ENCODE measurements around the gene OSR1. TPM values are rescaled to one million over a fixed set of nuclear protein-coding genes. Genes with fewer than 3 reads are reported as not detected.
A peak's percentile ranks its signal among the peaks of the same experiment; 100 is the strongest.

The OSR1 gene
- total RNA-seq, 2 experiments from 2014 or later: not detected

DNA sequence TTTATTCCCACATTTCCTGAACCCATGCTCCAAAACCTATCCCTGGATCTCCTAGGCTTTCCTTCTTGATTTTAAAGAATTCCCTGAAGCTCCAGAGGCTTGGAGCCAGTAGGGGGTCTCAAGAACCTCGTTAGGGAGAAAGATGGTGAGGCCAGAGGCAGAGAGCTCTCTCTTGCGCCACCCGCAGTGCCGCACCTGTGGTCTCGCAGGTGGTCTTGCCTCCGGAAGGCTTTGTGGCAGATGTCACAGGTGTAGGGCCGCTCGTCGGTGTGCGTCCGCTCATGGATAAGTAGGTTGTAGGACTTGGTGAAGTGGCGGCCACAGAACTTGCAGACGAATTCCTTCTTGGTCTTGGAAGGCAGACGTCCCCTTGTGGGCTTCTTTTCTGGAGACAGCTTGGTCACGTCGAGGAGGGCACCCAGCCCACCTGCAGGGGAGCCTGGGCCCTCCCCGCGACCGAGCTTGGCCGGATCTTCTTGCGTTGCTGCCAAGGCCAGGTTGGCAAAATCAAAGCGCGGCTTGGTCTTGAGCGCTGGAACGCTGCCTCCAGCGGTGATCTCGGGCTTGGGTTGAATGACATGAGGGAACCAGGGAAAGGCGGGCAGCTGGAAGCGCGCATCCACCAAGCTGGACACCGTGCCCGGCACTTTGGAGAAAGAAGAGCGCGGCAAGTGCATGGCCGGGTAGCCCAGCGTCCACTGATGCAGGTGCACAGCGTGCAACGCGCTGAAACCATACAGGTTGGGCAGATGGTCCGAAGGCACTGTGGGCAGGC, 5.3 kb downstream of the OSR1 start:
- Histone ChIP-seq H3K27me3 (ENCODE audit: control insufficient read depth in 1 of 2, insufficient read depth in 2 of 2, low read length in 2 of 2) (peaks cover 90 to 98% of the 10 kb centered on the region in 2 experiments), H3K4me1 (ENCODE audit: insufficient read depth, low read length) (peaks cover 60% of the 10 kb centered on the region), H3K9me3 (ENCODE audit: control insufficient read depth in 1 of 2, insufficient read depth in 1 of 2, low read length in 2 of 2) (peaks cover 0 to 56% of the 10 kb centered on the region in 2 experiments), H3K27ac (ENCODE audit: low read depth in 1 of 2, low read length in 2 of 2) (no peak overlapping the region), H3K4me3 (ENCODE audit: low read length) (no peak overlapping the region), H3K36me3 (ENCODE audit: insufficient read depth, low read length) (no peaks in the 10 kb centered on the region)
- ChIA-PET POLR2A (interaction anchor here (7.0 kb wide), 1 partner anchor 6 kb away, joined by 69 read pairs; the partner anchor contains the start of gene OSR1), CTCF (interaction anchor here (0.6 kb wide), 1 partner anchor 9 kb away, joined by 3 read pairs; no protein-coding TSS in a partner anchor)
- DNase-seq: peak in 2 of 14 experiments; percentile 5 to 18
- Mint-ChIP-seq H3K27me3 (peaks cover 95% of the 10 kb centered on the region), H3K27ac (no peak overlapping the region), H3K4me3 (no peak overlapping the region), H3K9me3 (no peaks in the 10 kb centered on the region), H3K4me1 (ENCODE audit: low read depth) (peaks cover 61% of the 10 kb centered on the region), H3K36me3 (ENCODE audit: low read depth) (peaks cover 4% of the 10 kb centered on the region)
- no peak for ATAC-seq (ENCODE audit: poor library complexity)
- intact Hi-C loops (cut with DNase I, micrococcal nuclease): loop anchor here in 1 of 2 experiments (5.0 kb wide), 1 partner anchor 1601 kb away; the partner anchor contains the start of genes GEN1 and SMC6
- TF ChIP-seq, protein P1, sequence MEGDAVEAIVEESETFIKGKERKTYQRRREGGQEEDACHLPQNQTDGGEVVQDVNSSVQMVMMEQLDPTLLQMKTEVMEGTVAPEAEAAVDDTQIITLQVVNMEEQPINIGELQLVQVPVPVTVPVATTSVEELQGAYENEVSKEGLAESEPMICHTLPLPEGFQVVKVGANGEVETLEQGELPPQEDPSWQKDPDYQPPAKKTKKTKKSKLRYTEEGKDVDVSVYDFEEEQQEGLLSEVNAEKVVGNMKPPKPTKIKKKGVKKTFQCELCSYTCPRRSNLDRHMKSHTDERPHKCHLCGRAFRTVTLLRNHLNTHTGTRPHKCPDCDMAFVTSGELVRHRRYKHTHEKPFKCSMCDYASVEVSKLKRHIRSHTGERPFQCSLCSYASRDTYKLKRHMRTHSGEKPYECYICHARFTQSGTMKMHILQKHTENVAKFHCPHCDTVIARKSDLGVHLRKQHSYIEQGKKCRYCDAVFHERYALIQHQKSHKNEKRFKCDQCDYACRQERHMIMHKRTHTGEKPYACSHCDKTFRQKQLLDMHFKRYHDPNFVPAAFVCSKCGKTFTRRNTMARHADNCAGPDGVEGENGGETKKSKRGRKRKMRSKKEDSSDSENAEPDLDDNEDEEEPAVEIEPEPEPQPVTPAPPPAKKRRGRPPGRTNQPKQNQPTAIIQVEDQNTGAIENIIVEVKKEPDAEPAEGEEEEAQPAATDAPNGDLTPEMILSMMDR (IDR thresholded peaks at IDR 0.05): no peak

GRCh38 chr2:19351899-19352697, 6.3 kb downstream of the OSR1 start:
- intact Hi-C loops (cut with DNase I, micrococcal nuclease): loop anchor here in 1 of 2 experiments (5.0 kb wide), 1 partner anchor 1600 kb away; the partner anchor contains the start of genes GEN1 and SMC6
- no peaks in the 10 kb centered on the region for H3K9me3 Mint-ChIP-seq
- ATAC-seq (ENCODE audit: poor library complexity) (no peak), DNase-seq (peak in 3 of 14 experiments; percentile 21 to 35 (median 28))
- no peak overlapping the region for H3K27ac Mint-ChIP-seq
- peaks cover 61% of the 10 kb centered on the region for H3K4me1 Mint-ChIP-seq (ENCODE audit: low read depth)
- TF ChIP-seq, protein P1 (IDR thresholded peaks at IDR 0.05): no peak
- CTCF ChIA-PET: interaction anchor here (2.0 kb wide), 1 partner anchor 10 kb away, joined by 4 read pairs; no protein-coding TSS in a partner anchor
- Histone ChIP-seq H3K27me3 (ENCODE audit: control insufficient read depth in 1 of 2, insufficient read depth in 2 of 2, low read length in 2 of 2) (peaks cover 80 to 88% of the 10 kb centered on the region in 2 experiments), H3K27ac (ENCODE audit: low read depth in 1 of 2, low read length in 2 of 2) (no peak overlapping the region), H3K4me3 (ENCODE audit: low read length) (no peak overlapping the region), H3K9me3 (ENCODE audit: control insufficient read depth in 1 of 2, insufficient read depth in 1 of 2, low read length in 2 of 2) (peaks cover 0 to 49% of the 10 kb centered on the region in 2 experiments), H3K4me1 (ENCODE audit: insufficient read depth, low read length) (peaks cover 56% of the 10 kb centered on the region), H3K36me3 (ENCODE audit: insufficient read depth, low read length) (no peaks in the 10 kb centered on the region)
- peak overlapping the region; percentile 30 for H3K4me3 Mint-ChIP-seq
- peaks cover 10% of the 10 kb centered on the region for H3K36me3 Mint-ChIP-seq (ENCODE audit: low read depth)
- POLR2A ChIA-PET: interaction anchor here (7.0 kb wide), 1 partner anchor 7 kb away, joined by 69 read pairs; the partner anchor contains the start of gene OSR1
- H3K27me3 Mint-ChIP-seq: peaks cover 89% of the 10 kb centered on the region

- peaks cover 10% of the 10 kb centered on the region for H3K36me3 Mint-ChIP-seq (ENCODE audit: low read depth)
- POLR2A ChIA-PET: interaction anchor here (7.0 kb wide), 1 partner anchor 8 kb away, joined by 69 read pairs; the partner anchor contains the start of gene OSR1
- H3K27me3 Mint-ChIP-seq: peaks cover 83% of the 10 kb centered on the region
- H3K4me3 ChIP-seq (ENCODE audit: low read length): no peak overlapping the region
- H3K27ac Mint-ChIP-seq: no peak overlapping the region
- peaks cover 74 to 82% of the 10 kb centered on the region in 2 experiments for H3K27me3 ChIP-seq (ENCODE audit: control insufficient read depth in 1 of 2, insufficient read depth in 2 of 2, low read length in 2 of 2)
- intact Hi-C loops (cut with DNase I, micrococcal nuclease): loop anchor here in 1 of 2 experiments (5.0 kb wide), 1 partner anchor 1599 kb away; the partner anchor contains the start of genes GEN1 and SMC6
- ATAC-seq (ENCODE audit: poor library complexity): no peak
- H3K4me3 Mint-ChIP-seq: peak overlapping the region; percentile 16
- peaks cover 55% of the 10 kb centered on the region for H3K4me1 ChIP-seq (ENCODE audit: insufficient read depth, low read length)
- TF ChIP-seq, protein P1 (IDR thresholded peaks at IDR 0.05): no peak
- DNase-seq: peak in 1 of 14 experiments; percentile 19
- H3K27ac ChIP-seq (ENCODE audit: low read depth in 1 of 2, low read length in 2 of 2): no peak overlapping the region
- H3K9me3 ChIP-seq (ENCODE audit: control insufficient read depth in 1 of 2, insufficient read depth in 1 of 2, low read length in 2 of 2): peaks cover 0 to 43% of the 10 kb centered on the region in 2 experiments
- H3K36me3 ChIP-seq (ENCODE audit: insufficient read depth, low read length): no peaks in the 10 kb centered on the region
- no peaks in the 10 kb centered on the region for H3K9me3 Mint-ChIP-seq
- CTCF ChIA-PET: interaction anchor here (2.0 kb wide), 1 partner anchor 10 kb away, joined by 4 read pairs; no protein-coding TSS in a partner anchor
- H3K4me1 Mint-ChIP-seq (ENCODE audit: low read depth): peaks cover 58% of the 10 kb centered on the region
Measured at GRCh38 chr2:19351499-19351898, 6.9 kb downstream of the OSR1 start.

Measured in CD4-positive, alpha-beta T cell (primary cell).